Stimulated activated CD8-positive, alpha-beta memory T cell treated with anti-CD3 and anti-CD28 coated beads, Interleukin-2, amount 100 ng/mL, for 48 hours (primary cell): Measurements from ENCODE around the gene TGFB2.

Experiments used
- DNase-seq, 2 donors: peaks; one replicate each; pipeline ENCODE4 v3.0.0-alpha.2; 2020; ENCODE audit warnings: low read depth in 2 of 2

The TGFB2 gene

GRCh38 chr1:218462116-218462515 is 117.0 kb downstream of the TGFB2 start:
- DNase-seq, result no peak

- DNase-seq, result no peak
These were observed 117.5 kb downstream of the TGFB2 start for GRCh38 chr1:218462587-218462986.

GRCh38 chr1:218463194-218464156 is 118.3 kb downstream of the TGFB2 start:
- no peak for DNase-seq

- DNase-seq, result no peak
These were observed 119.7 kb downstream of the TGFB2 start for GRCh38 chr1:218464871-218465270.

- no peak for DNase-seq
These were observed 121.3 kb downstream of the TGFB2 start for GRCh38 chr1:218466341-218467010.

GRCh38 chr1:218467101-218468072 is 122.3 kb downstream of the TGFB2 start:
- DNase-seq, result no peak

- no peak for DNase-seq
These were observed 123.6 kb downstream of the TGFB2 start for GRCh38 chr1:218468711-218469110.

GRCh38 chr1:218472885-218473284 is 127.7 kb downstream of the TGFB2 start:
- no peak for DNase-seq

GRCh38 chr1:218473522-218473921 is 128.4 kb downstream of the TGFB2 start:
- DNase-seq, result no peak

GRCh38 chr1:218474128-218474527 is 129.0 kb downstream of the TGFB2 start:
- DNase-seq, result no peak

GRCh38 chr1:218475275-218475674 is 130.1 kb downstream of the TGFB2 start:
- no peak for DNase-seq

- DNase-seq, result no peak
These were observed 130.6 kb downstream of the TGFB2 start for GRCh38 chr1:218475699-218476098.

GRCh38 chr1:218476385-218476784 is 131.2 kb downstream of the TGFB2 start:
- DNase-seq, result no peak

GRCh38 chr1:218478336-218478735 is 133.2 kb downstream of the TGFB2 start:
- DNase-seq, result no peak

- DNase-seq, result no peak
These were observed 134.4 kb downstream of the TGFB2 start for GRCh38 chr1:218479436-218480115.

GRCh38 chr1:218480137-218480536 is 135.0 kb downstream of the TGFB2 start:
- no peak for DNase-seq

- no peak for DNase-seq
These were observed 135.5 kb downstream of the TGFB2 start for GRCh38 chr1:218480588-218481099.

- DNase-seq, result no peak
These were observed 136.1 kb downstream of the TGFB2 start for GRCh38 chr1:218481116-218481775.

- no peak for DNase-seq
These were observed 137.5 kb downstream of the TGFB2 start for GRCh38 chr1:218482683-218483082.

GRCh38 chr1:218485241-218485928 is 140.2 kb downstream of the TGFB2 start:
- no peak for DNase-seq
